HL-60 (cell line): ENCODE measurements around the gene SLC9C2.

Experiments
- CTCF ChIP-seq: IDR thresholded peaks from one replicate; pipeline ENCODE4 v1.5.1; 2011; ENCODE audit warnings: low read length, control low read depth, inconsistent platforms; ENCODE audit not compliant: insufficient read depth
- REST ChIP-seq: IDR thresholded peaks from 2 replicates; pipeline ENCODE4 v1.6.1; 2012; ENCODE audit warnings: low read depth; ENCODE audit not compliant: insufficient replicate concordance

- TF ChIP-seq CTCF = no peak
- no peak for TF ChIP-seq REST
Observed at GRCh38 chr1:173523329-173523728, 79.5 kb downstream of the SLC9C2 start.
